HepG2 (cell line): ENCODE measurements around the gene SRCAP. TPM values are rescaled to one million over a fixed set of nuclear protein-coding genes. Genes with fewer than 3 reads are reported as not detected.

Experiments
- CENPX ChIP-seq: sonication (generic); formaldehyde crosslinking; IDR thresholded peaks from 2 replicates; pipeline ENCODE4 v1.9.0; 2021; ENCODE audit warnings: mild to moderate bottlenecking, missing genetic modification reagents, moderate library complexity
- MIER3 ChIP-seq: IDR thresholded peaks from 2 replicates; pipeline ENCODE4 v1.6.1; 2016; ENCODE audit warnings: missing compliant biosample characterization, borderline replicate concordance
- NCOA1 ChIP-seq: sonication (generic); formaldehyde crosslinking; IDR thresholded peaks from 2 replicates; pipeline ENCODE4 v1.9.0; 2021; ENCODE audit warnings: missing genetic modification reagents
- PITX1 ChIP-seq: sonication (generic); formaldehyde crosslinking; IDR thresholded peaks from 2 replicates; pipeline ENCODE4 v1.5.1; 2020; ENCODE audit warnings: mild to moderate bottlenecking, missing genetic modification reagents
- SRSF9 ChIP-seq: fragments of 200-400 bp; formaldehyde crosslinking; IDR thresholded peaks from 2 replicates; pipeline ENCODE4 v1.6.1; 2018; ENCODE audit warnings: borderline replicate concordance, mild to moderate bottlenecking, low read depth, low read length; ENCODE audit not compliant: insufficient read depth, poor library complexity, severe bottlenecking
- TCF7L2 ChIP-seq: IDR thresholded peaks from 2 replicates; pipeline ENCODE4 v1.6.1; 2011; ENCODE audit warnings: mild to moderate bottlenecking, low read depth, low read length, moderate library complexity
- ZNF564 ChIP-seq: sonication (generic); formaldehyde crosslinking; IDR thresholded peaks from 2 replicates; pipeline ENCODE4 v1.8.1; 2023; ENCODE audit warnings: mild to moderate bottlenecking, missing genetic modification reagents
- polyA plus RNA-seq, 8 experiments: library from polyadenylated mRNA; depleted of rRNA in 3 of 8; stranded (reverse) in 7 of 8; unstranded in 1 of 8; fragments of >200 nt; fragmentation: Illumina TruSeq in 4 of 8; extraction: Trizol in 4 of 8; gene quantifications; 2 replicates each; pipeline versions ENCODE4 v1.2.1 to v1.2.3, GENCODE V29; 2011 to 2016; ENCODE audit warnings: low read depth in 4 of 8, missing spikeins in 1 of 8, mixed read lengths in 1 of 8; ENCODE audit not compliant: insufficient read depth in 1 of 8
- total RNA-seq, 5 experiments: library from RNA; depleted of rRNA; stranded (reverse); fragments of >200 nt; fragmentation: Illumina TruSeq; extraction: Trizol; gene quantifications; 2 replicates each; pipeline ENCODE4 v1.2.3, GENCODE V29; 2016; ENCODE audit warnings: low read depth in 1 of 5
- TF ChIP-seq, protein P1 (sequence below): sonication (generic); formaldehyde crosslinking; IDR thresholded peaks from 2 replicates; pipeline ENCODE4 v1.4.0; 2020; ENCODE audit warnings: mild to moderate bottlenecking, missing genetic modification reagents
- TF ChIP-seq, protein P2 (sequence below): sonication (generic); formaldehyde crosslinking; IDR thresholded peaks from 2 replicates; pipeline ENCODE4 v1.9.0; 2021; ENCODE audit warnings: missing genetic modification reagents, mild to moderate bottlenecking, borderline replicate concordance
- TF ChIP-seq, protein P3 (sequence below): IDR thresholded peaks from 2 replicates; pipeline ENCODE4 v1.6.1; 2018; ENCODE audit warnings: missing genetic modification reagents
- TF ChIP-seq, protein P4 (sequence below): sonication (generic); formaldehyde crosslinking; IDR thresholded peaks from 2 replicates; pipeline ENCODE4 v1.4.0; 2020; ENCODE audit warnings: low read depth, mild to moderate bottlenecking, missing genetic modification reagents
- TF ChIP-seq, protein P5 (sequence below): sonication (generic); formaldehyde crosslinking; IDR thresholded peaks from 2 replicates; pipeline ENCODE4 v1.4.0; 2020; ENCODE audit warnings: missing genetic modification reagents, mild to moderate bottlenecking, borderline replicate concordance

The SRCAP gene
- total and polyA plus RNA-seq, 2 of the 13 experiments (the other 11 are each of a cell fraction or from before 2014, with no cell fraction given) = 4.9 to 9.0 TPM

DNA sequence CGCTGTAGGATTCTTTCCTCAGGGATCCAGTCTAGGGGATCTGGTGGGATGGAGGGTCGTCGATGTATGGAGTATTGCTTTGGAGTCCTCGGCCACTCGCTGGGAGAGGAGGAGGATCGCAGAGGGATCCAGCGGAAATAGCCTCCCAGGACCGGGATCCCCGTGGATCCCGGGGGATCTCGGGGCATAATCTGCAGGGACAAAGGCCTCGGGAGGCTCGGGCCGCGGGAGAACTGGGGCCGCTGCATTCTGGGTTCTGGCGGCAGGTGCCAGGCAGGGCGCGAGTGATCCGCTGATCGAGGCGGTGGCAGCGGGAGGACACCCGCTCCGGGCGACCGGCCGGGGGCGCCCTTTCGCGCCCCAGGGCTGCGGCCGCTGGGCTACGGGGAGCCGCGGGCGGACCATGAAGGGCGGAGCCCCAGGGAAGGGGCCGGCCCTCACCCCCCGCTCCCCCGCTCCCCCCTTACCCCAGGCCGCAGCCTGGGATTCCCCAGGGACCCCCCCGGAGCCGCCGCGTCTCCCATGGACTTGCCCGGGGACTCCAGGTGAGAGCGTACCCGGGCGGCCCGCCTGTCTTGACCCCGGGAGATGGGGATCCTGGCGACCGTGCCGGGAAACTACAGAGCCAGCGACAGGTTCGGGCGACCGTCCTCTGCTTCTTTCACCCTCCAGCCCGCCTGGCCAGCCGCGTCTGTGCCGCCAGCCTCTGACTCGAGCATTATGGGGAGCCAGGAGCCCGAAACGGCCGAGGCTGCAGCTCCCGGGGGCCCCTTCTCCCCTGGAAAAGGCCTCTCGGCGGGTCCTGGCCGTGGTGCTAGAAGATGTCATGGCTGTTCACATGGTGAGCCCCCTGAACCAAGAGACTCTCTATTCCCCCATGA lies 47.6 kb upstream of the SRCAP start (continued):
- TF ChIP-seq, protein P1, sequence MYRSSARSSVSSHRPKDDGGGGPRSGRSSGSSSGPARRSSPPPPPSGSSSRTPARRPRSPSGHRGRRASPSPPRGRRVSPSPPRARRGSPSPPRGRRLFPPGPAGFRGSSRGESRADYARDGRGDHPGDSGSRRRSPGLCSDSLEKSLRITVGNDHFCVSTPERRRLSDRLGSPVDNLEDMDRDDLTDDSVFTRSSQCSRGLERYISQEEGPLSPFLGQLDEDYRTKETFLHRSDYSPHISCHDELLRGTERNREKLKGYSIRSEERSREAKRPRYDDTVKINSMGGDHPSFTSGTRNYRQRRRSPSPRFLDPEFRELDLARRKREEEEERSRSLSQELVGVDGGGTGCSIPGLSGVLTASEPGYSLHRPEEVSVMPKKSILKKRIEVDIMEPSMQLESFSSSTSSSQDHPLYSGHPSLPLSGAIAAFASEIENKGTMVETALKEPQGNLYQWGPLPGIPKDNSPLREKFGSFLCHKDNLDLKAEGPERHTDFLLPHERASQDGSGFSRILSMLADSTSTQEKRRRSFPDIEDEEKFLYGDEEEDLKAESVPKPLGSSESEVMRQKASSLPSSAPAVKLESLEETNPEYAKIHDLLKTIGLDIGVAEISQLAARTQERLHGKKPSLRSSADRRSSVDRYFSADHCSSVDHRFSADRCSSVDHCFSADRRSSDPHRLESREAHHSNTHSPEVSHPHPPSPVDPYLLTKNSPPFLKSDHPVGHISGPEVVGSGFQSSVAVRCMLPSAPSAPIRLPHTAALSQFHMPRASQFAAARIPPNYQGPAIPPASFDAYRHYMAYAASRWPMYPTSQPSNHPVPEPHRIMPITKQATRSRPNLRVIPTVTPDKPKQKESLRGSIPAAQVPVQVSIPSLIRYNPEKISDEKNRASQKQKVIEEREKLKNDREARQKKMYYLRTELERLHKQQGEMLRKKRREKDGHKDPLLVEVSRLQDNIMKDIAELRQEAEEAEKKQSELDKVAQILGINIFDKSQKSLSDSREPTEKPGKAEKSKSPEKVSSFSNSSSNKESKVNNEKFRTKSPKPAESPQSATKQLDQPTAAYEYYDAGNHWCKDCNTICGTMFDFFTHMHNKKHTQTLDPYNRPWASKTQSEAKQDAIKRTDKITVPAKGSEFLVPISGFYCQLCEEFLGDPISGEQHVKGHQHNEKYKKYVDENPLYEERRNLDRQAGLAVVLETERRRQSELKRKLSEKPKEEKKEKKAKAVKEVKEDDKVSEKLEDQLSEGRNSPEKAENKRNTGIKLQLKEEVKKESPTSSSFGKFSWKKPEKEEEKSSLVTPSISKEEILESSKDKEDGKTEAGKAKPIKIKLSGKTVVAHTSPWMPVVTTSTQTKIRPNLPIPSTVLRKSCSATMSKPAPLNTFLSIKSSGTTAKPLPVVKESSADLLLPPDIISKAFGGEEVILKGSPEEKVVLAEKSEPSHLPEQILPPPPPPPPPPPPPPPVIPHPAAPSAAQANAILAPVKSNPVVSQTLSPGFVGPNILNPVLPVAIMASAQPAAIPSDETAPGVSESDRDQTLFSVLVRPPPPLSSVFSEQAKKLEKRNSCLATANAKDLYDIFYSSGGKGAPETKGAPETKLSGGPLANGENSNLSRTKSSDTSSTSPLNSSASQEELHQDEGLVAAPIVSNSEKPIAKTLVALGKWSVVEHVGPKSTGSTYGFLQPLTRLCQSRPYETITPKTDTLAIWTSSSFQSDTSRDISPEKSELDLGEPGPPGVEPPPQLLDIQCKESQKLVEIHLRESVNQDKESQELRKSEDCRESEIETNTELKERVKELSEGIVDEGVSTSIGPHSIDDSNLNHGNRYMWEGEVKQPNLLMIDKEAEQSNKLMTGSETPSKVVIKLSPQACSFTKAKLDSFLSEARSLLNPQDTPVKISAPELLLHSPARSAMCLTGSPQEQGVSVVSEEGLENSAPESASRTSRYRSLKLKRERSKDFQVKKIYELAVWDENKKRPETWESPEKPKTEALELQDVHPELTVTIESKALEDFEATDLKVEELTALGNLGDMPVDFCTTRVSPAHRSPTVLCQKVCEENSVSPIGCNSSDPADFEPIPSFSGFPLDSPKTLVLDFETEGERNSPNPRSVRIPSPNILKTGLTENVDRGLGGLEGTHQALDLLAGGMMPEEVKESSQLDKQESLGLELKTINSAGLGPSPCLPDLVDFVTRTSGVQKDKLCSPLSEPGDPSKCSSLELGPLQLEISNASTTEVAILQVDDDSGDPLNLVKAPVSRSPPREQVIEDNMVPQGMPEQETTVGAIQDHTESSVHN (CRISPR knock-in tag) = peak; percentile 37; the same call in 1 of the 2 replicates
- TF ChIP-seq ZNF564 (CRISPR knock-in tag) = peak; percentile 70
- TF ChIP-seq TCF7L2 = no peak
- TF ChIP-seq, protein P2, sequence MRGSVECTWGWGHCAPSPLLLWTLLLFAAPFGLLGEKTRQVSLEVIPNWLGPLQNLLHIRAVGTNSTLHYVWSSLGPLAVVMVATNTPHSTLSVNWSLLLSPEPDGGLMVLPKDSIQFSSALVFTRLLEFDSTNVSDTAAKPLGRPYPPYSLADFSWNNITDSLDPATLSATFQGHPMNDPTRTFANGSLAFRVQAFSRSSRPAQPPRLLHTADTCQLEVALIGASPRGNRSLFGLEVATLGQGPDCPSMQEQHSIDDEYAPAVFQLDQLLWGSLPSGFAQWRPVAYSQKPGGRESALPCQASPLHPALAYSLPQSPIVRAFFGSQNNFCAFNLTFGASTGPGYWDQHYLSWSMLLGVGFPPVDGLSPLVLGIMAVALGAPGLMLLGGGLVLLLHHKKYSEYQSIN = no peak
- no peak for TF ChIP-seq SRSF9
- TF ChIP-seq PITX1 (CRISPR knock-in tag) = no peak
- no peak for TF ChIP-seq MIER3 (CRISPR knock-in tag)
- TF ChIP-seq CENPX (CRISPR knock-in tag) = no peak
- TF ChIP-seq, protein P3, sequence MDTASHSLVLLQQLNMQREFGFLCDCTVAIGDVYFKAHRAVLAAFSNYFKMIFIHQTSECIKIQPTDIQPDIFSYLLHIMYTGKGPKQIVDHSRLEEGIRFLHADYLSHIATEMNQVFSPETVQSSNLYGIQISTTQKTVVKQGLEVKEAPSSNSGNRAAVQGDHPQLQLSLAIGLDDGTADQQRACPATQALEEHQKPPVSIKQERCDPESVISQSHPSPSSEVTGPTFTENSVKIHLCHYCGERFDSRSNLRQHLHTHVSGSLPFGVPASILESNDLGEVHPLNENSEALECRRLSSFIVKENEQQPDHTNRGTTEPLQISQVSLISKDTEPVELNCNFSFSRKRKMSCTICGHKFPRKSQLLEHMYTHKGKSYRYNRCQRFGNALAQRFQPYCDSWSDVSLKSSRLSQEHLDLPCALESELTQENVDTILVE (CRISPR knock-in tag) = peak; percentile 29; the same call in 1 of the 2 replicates
- TF ChIP-seq, protein P4, sequence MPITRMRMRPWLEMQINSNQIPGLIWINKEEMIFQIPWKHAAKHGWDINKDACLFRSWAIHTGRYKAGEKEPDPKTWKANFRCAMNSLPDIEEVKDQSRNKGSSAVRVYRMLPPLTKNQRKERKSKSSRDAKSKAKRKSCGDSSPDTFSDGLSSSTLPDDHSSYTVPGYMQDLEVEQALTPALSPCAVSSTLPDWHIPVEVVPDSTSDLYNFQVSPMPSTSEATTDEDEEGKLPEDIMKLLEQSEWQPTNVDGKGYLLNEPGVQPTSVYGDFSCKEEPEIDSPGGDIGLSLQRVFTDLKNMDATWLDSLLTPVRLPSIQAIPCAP (CRISPR knock-in tag) = no peak
- TF ChIP-seq NCOA1 (CRISPR knock-in tag) = peak; percentile 12; the same call in 1 of the 2 replicates
- TF ChIP-seq, protein P5, sequence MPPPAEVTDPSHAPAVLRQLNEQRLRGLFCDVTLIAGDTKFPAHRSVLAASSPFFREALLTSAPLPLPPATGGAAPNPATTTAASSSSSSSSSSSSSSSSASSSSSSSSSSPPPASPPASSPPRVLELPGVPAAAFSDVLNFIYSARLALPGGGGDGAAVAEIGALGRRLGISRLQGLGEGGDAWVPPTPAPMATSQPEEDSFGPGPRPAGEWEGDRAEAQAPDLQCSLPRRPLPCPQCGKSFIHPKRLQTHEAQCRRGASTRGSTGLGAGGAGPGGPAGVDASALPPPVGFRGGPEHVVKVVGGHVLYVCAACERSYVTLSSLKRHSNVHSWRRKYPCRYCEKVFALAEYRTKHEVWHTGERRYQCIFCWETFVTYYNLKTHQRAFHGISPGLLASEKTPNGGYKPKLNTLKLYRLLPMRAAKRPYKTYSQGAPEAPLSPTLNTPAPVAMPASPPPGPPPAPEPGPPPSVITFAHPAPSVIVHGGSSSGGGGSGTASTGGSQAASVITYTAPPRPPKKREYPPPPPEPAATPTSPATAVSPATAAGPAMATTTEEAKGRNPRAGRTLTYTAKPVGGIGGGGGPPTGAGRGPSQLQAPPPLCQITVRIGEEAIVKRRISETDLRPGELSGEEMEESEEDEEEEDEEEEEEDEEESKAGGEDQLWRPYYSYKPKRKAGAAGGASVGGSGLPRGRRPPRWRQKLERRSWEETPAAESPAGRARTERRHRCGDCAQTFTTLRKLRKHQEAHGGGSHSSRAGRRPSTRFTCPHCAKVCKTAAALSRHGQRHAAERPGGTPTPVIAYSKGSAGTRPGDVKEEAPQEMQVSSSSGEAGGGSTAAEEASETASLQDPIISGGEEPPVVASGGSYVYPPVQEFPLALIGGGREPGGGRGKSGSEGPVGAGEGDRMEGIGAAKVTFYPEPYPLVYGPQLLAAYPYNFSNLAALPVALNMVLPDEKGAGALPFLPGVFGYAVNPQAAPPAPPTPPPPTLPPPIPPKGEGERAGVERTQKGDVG (CRISPR knock-in tag) = no peak
